NCI-H1694 treated with DMSO at 0.1 percent for 48 hours (cell line): Measurements from ENCODE around the gene PSMC3.

Experiments
- DNase-seq: peaks from one replicate; lab custom pipeline; 2025; lab: John Stamatoyannopoulos, UW

Gene PSMC3

GRCh38 chr11:47413351-47413750 lies 12.9 kb downstream of the PSMC3 start:
- DNase-seq: no peak

- no peak for DNase-seq
Observed at GRCh38 chr11:47411884-47412746, 14.1 kb downstream of the PSMC3 start.

DNA sequence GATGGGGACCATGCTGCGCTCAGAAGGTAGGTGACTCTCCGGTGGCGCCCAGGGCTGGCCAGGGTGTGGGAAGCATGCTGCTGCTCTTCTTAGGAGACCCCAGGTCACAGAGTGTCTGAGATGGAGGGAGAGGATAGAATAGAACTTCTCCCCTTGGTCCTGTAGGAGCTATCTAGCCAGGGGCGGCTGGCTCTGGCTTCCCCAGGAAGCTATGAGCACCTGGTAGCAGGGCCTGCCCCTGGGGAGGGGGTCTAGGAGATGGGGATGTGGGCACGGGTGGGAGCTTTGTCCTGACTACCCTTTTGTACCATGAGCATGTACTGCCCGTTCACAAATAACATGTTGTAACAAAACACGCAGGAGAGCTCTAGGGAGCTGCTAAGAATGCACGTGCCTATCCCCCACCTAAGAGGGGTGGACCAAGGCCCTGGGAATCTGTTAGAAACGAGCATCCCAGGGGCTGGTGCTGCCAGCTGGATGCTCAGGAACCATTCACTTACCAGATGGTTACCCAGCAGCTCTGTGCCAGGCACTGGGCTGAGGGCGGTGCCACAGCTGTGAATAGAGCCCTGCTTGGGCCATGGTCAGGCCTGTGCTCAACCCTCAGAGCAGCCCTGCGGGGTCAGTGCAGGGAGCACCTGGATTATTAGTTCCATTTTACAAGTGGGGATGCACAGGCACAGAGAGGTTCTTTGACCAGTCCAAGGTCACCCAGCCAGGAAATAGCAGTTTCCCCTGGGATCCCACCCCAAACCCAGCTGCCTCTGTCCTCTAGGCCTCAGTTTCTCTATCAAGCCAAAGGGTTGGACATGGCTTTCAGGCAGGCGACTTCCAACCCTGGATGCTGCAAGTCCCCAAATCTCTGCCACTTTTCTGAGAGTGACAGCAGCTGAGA lies 15.6 kb downstream of the PSMC3 start:
- peak; percentile 64 for DNase-seq

- no peak for DNase-seq
Observed at GRCh38 chr11:47409440-47410369, 16.5 kb downstream of the PSMC3 start.

- DNase-seq: no peak
Observed at GRCh38 chr11:47408598-47409439, 17.4 kb downstream of the PSMC3 start.

DNA sequence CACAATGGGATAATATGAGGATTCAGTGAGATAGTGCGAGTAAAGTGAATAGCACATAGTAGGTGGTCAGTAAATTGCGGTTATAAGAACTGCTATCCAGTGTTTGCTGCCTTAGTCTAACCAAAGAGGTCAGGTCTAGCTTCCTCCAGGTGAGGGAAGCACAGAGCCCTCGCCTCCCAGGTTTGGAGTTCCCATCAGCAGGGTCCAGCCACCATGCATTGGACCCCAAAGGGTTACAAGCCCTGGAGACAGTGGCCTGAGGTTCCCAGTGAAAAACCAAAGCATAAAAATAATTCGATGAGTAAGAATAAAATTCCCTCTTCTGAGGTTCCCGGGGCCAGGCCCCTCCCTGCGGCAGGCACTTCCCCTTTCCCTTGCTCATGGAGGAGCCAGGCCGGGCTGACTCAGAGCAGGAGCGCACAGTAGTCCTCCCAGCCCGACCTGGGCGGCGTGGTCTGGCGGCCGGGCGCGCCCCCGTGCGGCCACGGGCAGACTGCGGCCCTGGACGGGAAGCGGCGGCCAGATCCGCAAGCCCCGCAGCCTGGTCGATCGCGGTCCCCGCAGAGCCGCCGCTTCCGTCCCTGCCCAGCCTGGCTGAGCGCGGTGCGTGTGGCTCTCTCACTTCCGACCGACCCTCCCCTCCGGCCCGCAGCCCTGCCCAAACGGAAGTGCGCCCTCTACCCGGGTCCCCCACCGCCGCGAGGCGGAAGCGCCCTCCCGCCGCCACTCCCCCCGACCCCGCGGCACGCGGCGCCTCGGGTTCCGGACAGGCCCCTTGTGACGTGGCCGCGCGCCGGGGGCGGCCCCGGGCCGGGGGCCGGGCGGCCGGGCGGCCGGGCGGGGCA lies 18.3 kb downstream of the PSMC3 start, which contains the start of gene SLC39A13:
Gene SLC39A13, plus strand, starts transcription at position 845 of the 845 bp plus-strand sequence. CDS start 1,505 bp downstream, outside the sequence.
- peak; percentile 75 for DNase-seq

DNA sequence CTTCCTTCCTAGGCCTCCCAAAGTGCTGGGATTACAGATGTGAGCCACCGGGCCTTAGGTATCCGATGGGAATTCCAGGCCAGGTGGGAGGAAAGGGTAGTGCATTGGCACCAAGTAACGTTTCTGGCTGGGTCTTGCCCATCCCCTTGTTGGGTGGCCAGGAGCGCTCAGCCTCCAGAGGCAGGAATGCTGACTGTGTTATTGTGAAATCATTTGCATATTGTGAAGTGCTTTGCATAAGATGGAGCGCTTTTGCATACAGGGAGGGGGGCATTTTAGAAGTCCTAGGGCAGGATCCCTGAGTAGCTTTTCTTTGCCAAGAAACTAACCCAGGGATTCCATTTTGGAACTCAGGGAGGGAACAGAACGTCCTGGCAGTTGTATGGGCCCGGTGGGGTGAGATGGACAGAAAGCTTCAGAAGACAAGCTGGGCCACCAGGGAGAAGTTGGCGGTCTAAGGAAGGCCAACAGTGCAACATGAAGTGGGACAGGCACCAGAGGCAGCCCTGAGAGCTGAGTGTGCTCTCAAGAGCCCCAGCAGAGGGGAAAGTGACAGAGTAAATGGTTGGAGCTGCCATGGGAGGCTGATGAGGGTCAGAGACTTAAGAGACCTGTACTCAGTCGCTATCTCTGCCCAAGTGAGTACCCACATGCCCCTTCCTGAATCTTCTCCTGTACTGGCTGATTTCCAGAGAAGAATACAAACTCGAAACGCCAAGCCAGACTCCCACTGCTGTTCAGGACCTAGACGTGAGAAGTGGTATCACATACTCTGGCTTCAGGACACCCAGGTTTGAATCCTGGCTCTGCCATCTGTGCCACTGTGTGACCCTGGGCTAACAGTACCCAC lies 19.1 kb downstream of the PSMC3 start:
- no peak for DNase-seq

GRCh38 chr11:47403571-47403970 lies 22.7 kb downstream of the PSMC3 start:
- no peak for DNase-seq

DNA sequence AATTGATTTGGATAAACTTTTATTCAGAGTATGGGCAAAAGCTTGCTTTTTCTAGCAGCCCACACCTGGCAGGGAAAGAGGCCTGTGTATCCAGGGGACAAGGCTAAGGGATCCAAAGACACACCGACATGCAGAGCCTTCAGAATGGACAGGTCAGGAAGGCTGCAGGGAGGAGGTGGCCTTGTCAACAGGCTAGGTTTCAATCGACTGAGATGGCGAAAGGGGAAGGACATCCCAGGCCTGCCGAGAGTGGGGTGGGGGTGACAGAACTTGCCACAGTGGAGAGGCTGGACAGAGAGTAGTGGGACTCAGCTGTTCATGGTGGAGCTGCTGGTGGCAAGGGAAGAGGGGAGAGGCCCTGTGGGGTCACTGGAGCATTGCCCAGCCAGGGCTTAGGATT lies 23.1 kb downstream of the PSMC3 start:
- DNase-seq: no peak

GRCh38 chr11:47400768-47401279 lies 25.4 kb downstream of the PSMC3 start:
- DNase-seq: no peak

DNA sequence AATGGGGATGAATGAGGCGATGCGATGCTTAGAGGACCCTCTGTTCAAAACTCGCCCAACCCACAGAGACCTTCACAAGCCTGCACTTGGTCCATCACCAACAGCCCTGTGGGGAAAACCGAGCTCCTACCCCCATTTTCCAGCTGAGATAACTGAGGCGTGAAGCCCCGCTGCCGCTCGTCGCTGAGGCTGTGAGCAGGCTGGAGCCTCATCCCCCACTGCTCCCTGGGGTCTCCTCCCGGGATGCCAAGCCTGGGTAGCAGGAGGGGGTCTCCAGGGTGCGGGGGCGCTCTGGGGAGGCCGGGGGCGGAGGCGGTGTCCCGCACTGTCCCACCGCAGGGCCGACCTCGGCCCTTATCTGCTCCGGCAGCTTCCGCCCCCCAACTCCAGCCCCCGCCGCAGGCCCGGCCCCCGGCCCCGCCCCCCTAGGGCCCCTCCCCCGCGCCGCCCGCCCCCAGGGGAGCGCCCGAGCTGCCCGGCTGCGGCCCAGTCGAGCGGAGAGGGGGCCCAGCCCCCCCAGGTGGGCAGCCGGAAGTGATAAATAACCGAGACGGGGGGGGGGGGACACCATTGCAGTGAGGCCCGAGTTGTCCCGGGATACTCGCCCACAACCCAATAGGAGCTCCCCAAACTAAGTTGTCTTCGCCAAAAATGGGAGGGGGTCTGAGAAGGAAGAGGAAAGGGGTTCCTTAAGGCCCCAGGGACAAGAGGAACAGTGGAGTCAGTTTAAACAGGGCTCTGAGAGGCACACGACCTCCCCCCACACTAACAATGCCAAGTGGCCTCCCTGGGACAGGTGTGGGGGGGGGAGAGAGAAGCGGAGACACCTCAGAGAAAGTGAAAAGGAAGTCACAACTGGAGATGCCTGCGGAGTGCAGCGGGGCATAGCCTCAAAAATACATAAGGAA lies 26.1 kb downstream of the PSMC3 start:
- DNase-seq: no peak

GRCh38 chr11:47398551-47398950 lies 27.7 kb downstream of the PSMC3 start:
- DNase-seq: no peak

DNA sequence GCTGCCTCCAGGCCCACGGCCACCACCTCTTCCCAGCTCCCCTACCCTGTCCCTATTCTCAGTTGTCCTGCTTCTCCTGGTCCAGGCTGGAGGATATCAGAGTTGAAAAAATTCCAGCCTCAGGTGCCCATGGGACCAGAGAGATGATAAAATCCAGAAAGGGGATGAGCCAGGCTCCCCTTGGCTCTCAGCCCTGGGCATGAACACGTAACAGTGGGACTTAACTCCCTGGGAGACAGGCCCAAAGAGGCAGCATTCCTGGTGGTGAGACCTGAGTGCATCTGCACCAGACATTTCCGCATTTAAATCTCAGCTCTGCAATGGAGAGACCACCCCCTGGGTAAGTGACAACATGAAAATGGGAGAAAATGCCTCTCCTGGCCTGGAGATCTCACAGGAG lies 28.2 kb downstream of the PSMC3 start:
- DNase-seq: no peak

GRCh38 chr11:47396049-47396320 lies 30.3 kb downstream of the PSMC3 start:
- no peak for DNase-seq

GRCh38 chr11:47395223-47396048 lies 30.8 kb downstream of the PSMC3 start:
- DNase-seq: no peak

DNA sequence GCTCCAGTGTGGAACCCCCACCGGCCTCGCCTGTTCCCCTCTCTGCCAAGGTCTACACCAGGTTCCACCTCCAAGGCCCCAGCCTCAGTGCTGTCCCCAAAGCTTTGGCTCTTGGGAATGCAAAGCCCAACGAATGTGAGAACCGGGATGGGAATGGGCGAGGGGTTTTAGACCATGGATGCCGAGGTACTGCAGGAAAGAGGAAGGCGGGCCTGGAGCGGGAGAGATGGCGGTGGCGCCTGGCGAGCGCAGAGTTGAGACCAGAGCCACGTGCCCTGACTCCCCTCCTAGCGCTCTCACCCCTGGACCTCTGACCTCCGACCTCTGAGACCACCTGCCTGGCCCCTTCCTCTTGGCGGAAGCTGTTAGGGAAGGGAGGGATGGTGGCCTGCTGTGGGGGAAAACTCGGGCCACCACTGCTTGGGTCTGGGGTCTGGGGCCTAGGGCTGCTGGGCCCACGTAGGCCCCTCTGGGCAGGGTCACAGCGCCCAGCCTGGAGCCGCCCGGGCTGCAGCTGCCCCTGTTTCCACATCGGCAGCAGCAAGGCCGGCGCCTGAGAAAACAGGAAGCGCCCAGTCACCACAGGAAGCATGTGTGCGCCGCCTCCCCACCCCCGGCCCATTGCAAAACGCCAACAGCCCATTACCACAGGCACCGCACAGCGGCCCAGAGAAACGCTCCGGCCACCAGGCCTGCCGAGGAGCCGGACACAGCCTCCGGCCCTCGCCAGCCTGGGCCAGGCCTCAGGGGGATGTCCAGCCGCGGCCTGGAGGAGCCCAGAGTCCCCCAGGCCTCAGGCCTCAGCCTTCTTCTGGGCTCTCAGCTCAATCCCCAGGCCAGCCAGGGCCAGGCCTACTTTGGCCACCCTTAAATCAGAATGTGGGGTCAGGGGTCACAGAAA lies 31.7 kb downstream of the PSMC3 start:
- no peak for DNase-seq
